Measurements from ENCODE around the gene LBP.
"Not testable (repeated sequence)": the region's sequence is repeated elsewhere in the genome, so short reads cannot be mapped to it uniquely, and the experiment has no call there.

LBP gene

GRCh38 chr20:38404016-38404415 is 57.7 kb downstream of the LBP start:
- DNase-seq (ENCODE audit: low spot score): peak; percentile 38
- TF ChIP-seq CTCF (IDR thresholded peaks at IDR 0.05): no peak
- no peak overlapping the region for H3K27ac ChIP-seq
- no peak overlapping the region for H3K4me3 ChIP-seq

- TF ChIP-seq CTCF (IDR thresholded peaks at IDR 0.05): no peak
- peak; percentile 40 for DNase-seq (ENCODE audit: low spot score)
- no peak overlapping the region for H3K4me3 ChIP-seq
- H3K27ac ChIP-seq: no peak overlapping the region
Observed at GRCh38 chr20:38405132-38405531, 58.9 kb downstream of the LBP start.

GRCh38 chr20:38406476-38406875 is 60.2 kb downstream of the LBP start:
- DNase-seq (ENCODE audit: low spot score): peak; percentile 43
- TF ChIP-seq CTCF (IDR thresholded peaks at IDR 0.05): no peak
- H3K4me3 ChIP-seq: no peak overlapping the region
- no peak overlapping the region for H3K27ac ChIP-seq

- no peak for TF ChIP-seq CTCF (IDR thresholded peaks at IDR 0.05)
- H3K4me3 ChIP-seq: no peak overlapping the region
- H3K27ac ChIP-seq: no peak overlapping the region
- peak; percentile 56 for DNase-seq (ENCODE audit: low spot score)
Observed at GRCh38 chr20:38407321-38407720, 61.0 kb downstream of the LBP start.

- H3K4me3 ChIP-seq; DNase-seq (ENCODE audit: low spot score); H3K27ac ChIP-seq: not testable (repeated sequence)
Observed at GRCh38 chr20:38407822-38408221, 61.5 kb downstream of the LBP start.

- no peak overlapping the region for H3K4me3 ChIP-seq
- DNase-seq (ENCODE audit: low spot score): peak; percentile 21
- TF ChIP-seq CTCF (IDR thresholded peaks at IDR 0.05): no peak
- no peak overlapping the region for H3K27ac ChIP-seq
Observed at GRCh38 chr20:38412877-38413577, 66.7 kb downstream of the LBP start.

GRCh38 chr20:38414769-38415450 is 68.6 kb downstream of the LBP start:
- H3K4me3 ChIP-seq: no peak overlapping the region
- H3K27ac ChIP-seq: no peak overlapping the region
- TF ChIP-seq CTCF (IDR thresholded peaks at IDR 0.05): no peak
- peak; percentile 19 for DNase-seq (ENCODE audit: low spot score)

All from coronary artery (tissue), 2 donors.